IMR-90 (cell line): ENCODE measurements around the gene CFAP251.
A peak's percentile ranks its signal among the peaks of the same experiment; 100 is the strongest.

Experiments used
- CHD1 ChIP-seq: IDR thresholded peaks from 2 replicates; pipeline ENCODE4 v1.6.1; 2012; ENCODE audit warnings: low read depth, low read length, improper control_type of control experiment
- MXI1 ChIP-seq: IDR thresholded peaks from 2 replicates; pipeline ENCODE4 v1.6.1; 2012; ENCODE audit warnings: low read depth, mild to moderate bottlenecking, low read length, moderate library complexity, borderline replicate concordance
- POLR2A ChIP-seq: IDR thresholded peaks from 2 replicates; pipeline ENCODE4 v1.6.1; 2012; ENCODE audit warnings: mild to moderate bottlenecking, low read depth, low read length
- RFX5 ChIP-seq: IDR thresholded peaks from 2 replicates; pipeline ENCODE4 v1.8.0; 2012; ENCODE audit warnings: low read depth, mild to moderate bottlenecking, low read length, moderate library complexity
- TF ChIP-seq, protein P1 (sequence below): conservative IDR thresholded peaks from 2 replicates; pipeline ENCODE4 v1.5.1; 2012; ENCODE audit warnings: mild to moderate bottlenecking, low read depth, low read length, improper control_type of control experiment

- TF ChIP-seq, protein P1, sequence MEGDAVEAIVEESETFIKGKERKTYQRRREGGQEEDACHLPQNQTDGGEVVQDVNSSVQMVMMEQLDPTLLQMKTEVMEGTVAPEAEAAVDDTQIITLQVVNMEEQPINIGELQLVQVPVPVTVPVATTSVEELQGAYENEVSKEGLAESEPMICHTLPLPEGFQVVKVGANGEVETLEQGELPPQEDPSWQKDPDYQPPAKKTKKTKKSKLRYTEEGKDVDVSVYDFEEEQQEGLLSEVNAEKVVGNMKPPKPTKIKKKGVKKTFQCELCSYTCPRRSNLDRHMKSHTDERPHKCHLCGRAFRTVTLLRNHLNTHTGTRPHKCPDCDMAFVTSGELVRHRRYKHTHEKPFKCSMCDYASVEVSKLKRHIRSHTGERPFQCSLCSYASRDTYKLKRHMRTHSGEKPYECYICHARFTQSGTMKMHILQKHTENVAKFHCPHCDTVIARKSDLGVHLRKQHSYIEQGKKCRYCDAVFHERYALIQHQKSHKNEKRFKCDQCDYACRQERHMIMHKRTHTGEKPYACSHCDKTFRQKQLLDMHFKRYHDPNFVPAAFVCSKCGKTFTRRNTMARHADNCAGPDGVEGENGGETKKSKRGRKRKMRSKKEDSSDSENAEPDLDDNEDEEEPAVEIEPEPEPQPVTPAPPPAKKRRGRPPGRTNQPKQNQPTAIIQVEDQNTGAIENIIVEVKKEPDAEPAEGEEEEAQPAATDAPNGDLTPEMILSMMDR: no peak
- TF ChIP-seq POLR2A: 0 out of 2 replicates have a peak, but pooled peaks have one; percentile 1
- TF ChIP-seq MXI1: no peak
- TF ChIP-seq CHD1: no peak
- no peak for TF ChIP-seq RFX5
These were observed 104.3 kb downstream of the CFAP251 start for GRCh38 chr12:122022393-122023338.
